PC-3 (cell line): ENCODE data around the gene SLC1A7. TPM values are rescaled to one million over a fixed set of nuclear protein-coding genes. Genes with fewer than 3 reads are reported as not detected.

Experiments
- ATAC-seq: fragments of 200-7000 bp; cut with Tn5 transposase; 2 replicates; pipeline ENCODE4 v1.9.1; 2020; ENCODE audit warnings: mild to moderate bottlenecking, moderate library complexity
- BruUV-seq: library from RNA; stranded (reverse); fragments of 400-500 nt; replicated peaks from 2 replicates; lab custom pipeline; 2021; lab: Mats Ljungman, UMichigan
- CTCF ChIA-PET: fragments of 300-600 bp; sonication (Branson Sonifier 250); formaldehyde crosslinking; loops from one replicate; lab custom pipeline; 2022; ENCODE audit warnings: antibody characterized with exemption; lab: Charles Lee
- POLR2A ChIA-PET: fragments of 300-600 bp; sonication (Branson Sonifier 250); formaldehyde crosslinking; loops from one replicate; lab custom pipeline; 2022; ENCODE audit warnings: antibody characterized with exemption; ENCODE audit not compliant: unreplicated experiment; lab: Charles Lee
- DNase-seq: peaks from one replicate; pipeline ENCODE4 v3.0.0-alpha.2; 2015
- H2AFZ ChIP-seq: fragments of 300-600 bp; sonication (generic); 2 replicates; pipeline ENCODE4 v1.6.0; 2016; ENCODE audit warnings: antibody characterized with exemption, low read length
- H3F3A ChIP-seq: fragments of 300-600 bp; sonication (generic); one replicate; pipeline ENCODE4 v1.6.0; 2017; ENCODE audit warnings: antibody characterized with exemption, low read length, control low read depth, mild to moderate bottlenecking; ENCODE audit not compliant: unreplicated experiment
- H3K27ac ChIP-seq: fragments of 300-600 bp; sonication (generic); 2 replicates; pipeline ENCODE4 v1.5.1; 2016; ENCODE audit warnings: mild to moderate bottlenecking, low read length
- H3K27me3 ChIP-seq: fragments of 300-600 bp; sonication (generic); 2 replicates; pipeline ENCODE4 v1.6.1; 2016; ENCODE audit warnings: low read length, mixed read lengths
- H3K36me3 ChIP-seq: fragments of 300-600 bp; sonication (generic); 2 replicates; pipeline ENCODE4 v1.6.1; 2016; ENCODE audit warnings: low read depth, mixed run types, low read length, mixed read lengths
- H3K4me1 ChIP-seq: fragments of 300-600 bp; sonication (generic); 2 replicates; pipeline ENCODE4 v1.5.1; 2016; ENCODE audit warnings: low read length; ENCODE audit not compliant: insufficient read depth
- H3K4me2 ChIP-seq: fragments of 300-600 bp; sonication (generic); 2 replicates; pipeline ENCODE4 v1.6.0; 2016; ENCODE audit warnings: low read length
- H3K4me3 ChIP-seq: fragments of 300-600 bp; sonication (generic); 2 replicates; pipeline ENCODE4 v1.5.1; 2016; ENCODE audit warnings: mild to moderate bottlenecking, low read length, mixed read lengths
- H3K79me2 ChIP-seq: fragments of 300-600 bp; sonication (generic); 2 replicates; pipeline ENCODE4 v1.6.1; 2017; ENCODE audit warnings: low read length, mixed read lengths
- H3K9ac ChIP-seq: fragments of 300-600 bp; sonication (generic); 2 replicates; pipeline ENCODE4 v1.6.0; 2016; ENCODE audit warnings: mild to moderate bottlenecking, low read length
- H3K9me2 ChIP-seq: fragments of 300-600 bp; sonication (generic); replicated peaks from 2 replicates; pipeline ENCODE4 v1.6.1; 2016; ENCODE audit warnings: mixed run types, low read length, mixed read lengths
- H3K9me3 ChIP-seq: fragments of 300-600 bp; sonication (generic); 2 replicates; pipeline ENCODE4 v1.6.1; 2016; ENCODE audit warnings: low read length, mixed read lengths
- H4K20me1 ChIP-seq: fragments of 300-600 bp; sonication (generic); 2 replicates; pipeline ENCODE4 v1.6.1; 2016; ENCODE audit warnings: low read length, mixed read lengths
- EZH2 ChIP-seq: fragments of 300-600 bp; sonication (generic); IDR thresholded peaks from one replicate; pipeline ENCODE4 v1.6.1; 2017; ENCODE audit warnings: antibody characterized with exemption, mild to moderate bottlenecking, low read length; ENCODE audit not compliant: unreplicated experiment
- EZH2phosphoT487 ChIP-seq: fragments of 300-600 bp; sonication (generic); IDR thresholded peaks from 2 replicates; pipeline ENCODE4 v1.6.1; 2018; ENCODE audit warnings: mild to moderate bottlenecking, antibody characterized with exemption, low read length, borderline replicate concordance
- intact Hi-C: fragments of 100-400 bp; cut with micrococcal nuclease; formaldehyde crosslinking; loops from 2 replicates; pipeline ENCODE4 v1.9.0; 2023
- total RNA-seq: library from RNA; depleted of rRNA; stranded (reverse); fragments of >200 nt; gene quantifications from 2 replicates; pipeline ENCODE4 v1.2.3, GENCODE V29; 2014
- TF ChIP-seq, protein P1 (sequence below): fragments of 300-600 bp; sonication (generic); conservative IDR thresholded peaks from 2 replicates; pipeline ENCODE4 v1.5.1; 2017; ENCODE audit warnings: antibody characterized with exemption, low read depth, mild to moderate bottlenecking, low read length

The SLC1A7 gene
- total RNA-seq, 1 experiment from 2014 or later = 0.26 TPM

GRCh38 chr1:53066891-53067738 lies 75.3 kb downstream of the SLC1A7 start:
- no peaks in the 10 kb centered on the region for H4K20me1 ChIP-seq
- no peaks in the 10 kb centered on the region for H3K79me2 ChIP-seq
- no peak overlapping the region for H2AFZ ChIP-seq
- BruUV-seq = no TSS peak
- H3K9ac ChIP-seq = no peak overlapping the region
- H3K9me3 ChIP-seq = no peaks in the 10 kb centered on the region
- intact Hi-C loops = no loop called here
- no peak overlapping the region for H3K4me3 ChIP-seq
- ChIA-PET POLR2A (no interaction called here), CTCF (no interaction called here)
- no peak for ATAC-seq
- no peaks in the 10 kb centered on the region for H3F3A ChIP-seq
- no peak overlapping the region for H3K27ac ChIP-seq
- H3K27me3 ChIP-seq = no peaks in the 10 kb centered on the region
- no peaks in the 10 kb centered on the region for H3K36me3 ChIP-seq
- H3K4me1 ChIP-seq = no peaks in the 10 kb centered on the region
- DNase-seq = no peak
- no peaks in the 10 kb centered on the region for H3K9me2 ChIP-seq
- H3K4me2 ChIP-seq = no peak overlapping the region
- TF ChIP-seq EZH2 = no peak

DNA sequence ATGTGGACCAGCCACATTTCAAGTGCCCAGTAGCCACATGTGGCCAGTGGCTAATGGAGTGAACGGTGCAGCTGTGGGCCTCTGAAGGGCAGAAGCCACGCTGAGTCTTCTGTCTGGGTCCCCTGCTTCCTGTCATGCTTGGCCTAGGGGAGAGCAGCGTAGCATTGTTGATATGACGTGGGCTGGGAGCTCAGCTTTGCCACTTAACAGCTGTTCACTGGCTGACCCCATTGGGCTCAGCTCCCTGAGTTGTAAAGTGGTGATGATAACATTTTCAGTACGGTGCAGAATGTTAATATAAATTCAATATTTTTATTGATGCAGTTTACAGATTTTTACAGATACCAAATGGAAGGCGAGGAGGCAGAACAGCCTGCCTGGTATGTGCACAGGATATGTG lies 76.0 kb downstream of the SLC1A7 start:
- Histone ChIP-seq H3K4me3 (no peak overlapping the region), H3K4me1 (no peaks in the 10 kb centered on the region), H4K20me1 (no peaks in the 10 kb centered on the region), H3K36me3 (no peaks in the 10 kb centered on the region), H2AFZ (no peak overlapping the region), H3K79me2 (no peaks in the 10 kb centered on the region), H3K9me2 (no peaks in the 10 kb centered on the region), H3K4me2 (no peak overlapping the region), H3K9ac (no peak overlapping the region), H3F3A (no peaks in the 10 kb centered on the region), H3K27ac (no peak overlapping the region), H3K27me3 (no peaks in the 10 kb centered on the region), H3K9me3 (no peaks in the 10 kb centered on the region)
- TF ChIP-seq, protein P1, sequence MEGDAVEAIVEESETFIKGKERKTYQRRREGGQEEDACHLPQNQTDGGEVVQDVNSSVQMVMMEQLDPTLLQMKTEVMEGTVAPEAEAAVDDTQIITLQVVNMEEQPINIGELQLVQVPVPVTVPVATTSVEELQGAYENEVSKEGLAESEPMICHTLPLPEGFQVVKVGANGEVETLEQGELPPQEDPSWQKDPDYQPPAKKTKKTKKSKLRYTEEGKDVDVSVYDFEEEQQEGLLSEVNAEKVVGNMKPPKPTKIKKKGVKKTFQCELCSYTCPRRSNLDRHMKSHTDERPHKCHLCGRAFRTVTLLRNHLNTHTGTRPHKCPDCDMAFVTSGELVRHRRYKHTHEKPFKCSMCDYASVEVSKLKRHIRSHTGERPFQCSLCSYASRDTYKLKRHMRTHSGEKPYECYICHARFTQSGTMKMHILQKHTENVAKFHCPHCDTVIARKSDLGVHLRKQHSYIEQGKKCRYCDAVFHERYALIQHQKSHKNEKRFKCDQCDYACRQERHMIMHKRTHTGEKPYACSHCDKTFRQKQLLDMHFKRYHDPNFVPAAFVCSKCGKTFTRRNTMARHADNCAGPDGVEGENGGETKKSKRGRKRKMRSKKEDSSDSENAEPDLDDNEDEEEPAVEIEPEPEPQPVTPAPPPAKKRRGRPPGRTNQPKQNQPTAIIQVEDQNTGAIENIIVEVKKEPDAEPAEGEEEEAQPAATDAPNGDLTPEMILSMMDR = no peak
- TF ChIP-seq EZH2phosphoT487 (no peak), EZH2 (no peak)
- no TSS peak for BruUV-seq
- ChIA-PET POLR2A (no interaction called here), CTCF (no interaction called here)
- intact Hi-C loops = no loop called here
- no peak for DNase-seq
- ATAC-seq = no peak

- H3K27ac ChIP-seq = no peak overlapping the region
- no peak for DNase-seq
- ChIA-PET POLR2A (no interaction called here), CTCF (no interaction called here)
- H3K9me2 ChIP-seq = no peaks in the 10 kb centered on the region
- no peak for TF ChIP-seq EZH2
- TF ChIP-seq, protein P1 = no peak
- H3K4me2 ChIP-seq = no peak overlapping the region
- no peak overlapping the region for H3K4me3 ChIP-seq
- no peak for ATAC-seq
- H3K9me3 ChIP-seq = no peaks in the 10 kb centered on the region
- no peak overlapping the region for H2AFZ ChIP-seq
- H3K4me1 ChIP-seq = no peaks in the 10 kb centered on the region
- no peaks in the 10 kb centered on the region for H3K36me3 ChIP-seq
- no peaks in the 10 kb centered on the region for H4K20me1 ChIP-seq
- H3K79me2 ChIP-seq = no peaks in the 10 kb centered on the region
- intact Hi-C loops = no loop called here
- no peaks in the 10 kb centered on the region for H3F3A ChIP-seq
- H3K27me3 ChIP-seq = no peaks in the 10 kb centered on the region
- no TSS peak for BruUV-seq
- no peak overlapping the region for H3K9ac ChIP-seq
Measured at GRCh38 chr1:53065391-53065790, 77.0 kb downstream of the SLC1A7 start.
